Measurements from ENCODE around the gene ANAPC1.
"Not testable (repeated sequence)": the region's sequence is repeated elsewhere in the genome, so short reads cannot be mapped to it uniquely, and the experiment has no call there.

DNA sequence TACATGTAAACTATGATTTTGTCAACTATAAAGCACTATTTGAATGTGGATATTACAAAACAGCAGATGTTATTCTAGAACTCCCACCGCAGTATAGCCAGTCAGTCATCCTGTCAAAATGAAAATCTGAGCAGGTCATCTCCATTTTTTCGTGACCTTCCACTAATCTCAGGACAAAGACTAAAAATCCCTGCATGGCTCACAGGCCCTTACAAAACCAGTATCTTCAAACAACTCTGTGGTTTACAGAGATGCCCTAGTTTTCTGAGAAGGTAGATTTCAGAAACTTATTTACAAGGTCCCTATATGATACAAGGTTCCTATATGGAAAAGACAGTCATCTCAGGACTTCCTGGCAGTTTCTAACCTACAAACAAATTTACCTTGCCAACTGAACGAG is 49.8 kb downstream of the ANAPC1 start:
- TF ChIP-seq, protein P1, sequence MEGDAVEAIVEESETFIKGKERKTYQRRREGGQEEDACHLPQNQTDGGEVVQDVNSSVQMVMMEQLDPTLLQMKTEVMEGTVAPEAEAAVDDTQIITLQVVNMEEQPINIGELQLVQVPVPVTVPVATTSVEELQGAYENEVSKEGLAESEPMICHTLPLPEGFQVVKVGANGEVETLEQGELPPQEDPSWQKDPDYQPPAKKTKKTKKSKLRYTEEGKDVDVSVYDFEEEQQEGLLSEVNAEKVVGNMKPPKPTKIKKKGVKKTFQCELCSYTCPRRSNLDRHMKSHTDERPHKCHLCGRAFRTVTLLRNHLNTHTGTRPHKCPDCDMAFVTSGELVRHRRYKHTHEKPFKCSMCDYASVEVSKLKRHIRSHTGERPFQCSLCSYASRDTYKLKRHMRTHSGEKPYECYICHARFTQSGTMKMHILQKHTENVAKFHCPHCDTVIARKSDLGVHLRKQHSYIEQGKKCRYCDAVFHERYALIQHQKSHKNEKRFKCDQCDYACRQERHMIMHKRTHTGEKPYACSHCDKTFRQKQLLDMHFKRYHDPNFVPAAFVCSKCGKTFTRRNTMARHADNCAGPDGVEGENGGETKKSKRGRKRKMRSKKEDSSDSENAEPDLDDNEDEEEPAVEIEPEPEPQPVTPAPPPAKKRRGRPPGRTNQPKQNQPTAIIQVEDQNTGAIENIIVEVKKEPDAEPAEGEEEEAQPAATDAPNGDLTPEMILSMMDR (IDR thresholded peaks at IDR 0.05), result not testable (repeated sequence)
- TF ChIP-seq POLR2A (IDR thresholded peaks at IDR 0.05), result not testable (repeated sequence)
